ENCODE measurements around the gene OR7C1.
A peak's percentile ranks its signal among the peaks of the same experiment; 100 is the strongest.

OR7C1 gene

GRCh38 chr19:14763497-14764145 lies 71.4 kb downstream of the OR7C1 start:
- DNase-seq = no peak

DNA sequence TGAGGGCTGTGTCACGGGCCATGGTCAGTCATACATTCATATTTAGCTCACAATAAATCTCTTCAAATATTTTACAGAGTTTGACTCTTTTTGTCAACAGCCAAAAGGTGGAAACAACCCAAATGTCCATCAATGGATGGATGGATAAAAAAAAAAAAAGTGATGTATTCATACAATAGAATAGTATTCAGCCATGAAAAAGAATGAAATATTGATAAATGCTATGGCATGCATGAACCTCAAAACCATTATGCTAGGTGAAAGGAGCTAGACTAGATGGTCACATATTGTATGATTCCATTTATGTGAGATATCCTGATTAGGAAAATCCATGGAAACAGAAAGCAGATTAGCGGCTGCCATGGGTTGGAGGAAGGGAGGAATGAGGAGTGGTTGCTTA lies 72.9 kb downstream of the OR7C1 start:
- DNase-seq = no peak

DNA sequence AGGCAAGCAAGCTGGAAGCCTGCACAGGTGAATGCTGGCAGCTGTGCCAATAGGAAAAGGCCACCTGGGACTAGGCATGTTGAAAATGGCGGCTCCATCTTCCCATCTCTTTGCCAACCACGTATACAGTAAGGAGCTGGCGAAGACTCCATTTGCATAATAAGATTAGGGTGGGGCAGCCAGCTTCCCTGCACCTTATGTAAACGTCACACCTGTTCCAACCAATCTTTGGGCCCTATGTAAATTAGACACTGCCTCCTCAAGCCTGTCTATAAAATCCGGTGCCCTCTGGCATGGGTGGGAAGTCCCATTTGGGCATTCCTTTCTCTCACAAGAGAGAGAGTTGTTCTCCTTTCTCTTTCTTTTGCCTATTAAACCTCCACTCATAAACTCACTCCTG lies 73.4 kb downstream of the OR7C1 start:
- no peak for DNase-seq

GRCh38 chr19:14758816-14759215 lies 76.2 kb downstream of the OR7C1 start:
- DNase-seq = no peak

GRCh38 chr19:14748601-14749000 lies 86.4 kb downstream of the OR7C1 start:
- peak; percentile 61 to 69 for DNase-seq

All from Kasumi-1 (cell line).